IMR-90 (cell line): ENCODE measurements around the gene CHST8. TPM values are rescaled to one million over a fixed set of nuclear protein-coding genes. Genes with fewer than 3 reads are reported as not detected.

Source experiments
- ATAC-seq: fragments of 200-7000 bp; cut with Tn5 transposase; 2 replicates; pipeline ENCODE4 v1.9.1; 2020; ENCODE audit warnings: low read depth, mild to moderate bottlenecking, moderate library complexity
- BruUV-seq: library from RNA; stranded (reverse); fragments of 400-500 nt; replicated peaks from 2 replicates; lab custom pipeline; 2021; lab: Mats Ljungman, UMichigan
- CTCF ChIA-PET: fragments of 300-600 bp; formaldehyde crosslinking; extraction: SDS; loops from one replicate; lab custom pipeline; 2021; ENCODE audit warnings: antibody characterized with exemption; lab: Yijun Ruan, JAX
- POLR2A ChIA-PET: fragments of 300-600 bp; sonication (Branson Sonifier 250); formaldehyde crosslinking; loops from one replicate; lab custom pipeline; 2022; ENCODE audit warnings: antibody characterized with exemption; ENCODE audit not compliant: unreplicated experiment; lab: Charles Lee
- DNase-seq: peaks from one replicate; pipeline ENCODE4 v3.0.0; 2013
- H2AFZ ChIP-seq: replicated peaks from 2 replicates; pipeline ENCODE3; 2013; ENCODE audit warnings: low read length, mild to moderate bottlenecking; ENCODE audit not compliant: poor library complexity
- H2AK5ac ChIP-seq: 2 replicates; pipeline ENCODE4 v1.6.1; 2013; ENCODE audit warnings: low read depth, low read length, inconsistent platforms
- H2AK9ac ChIP-seq: replicated peaks from 2 replicates; pipeline ENCODE3; 2013; ENCODE audit warnings: mild to moderate bottlenecking, low read depth, low read length, moderate library complexity; ENCODE audit not compliant: poor library complexity
- H2BK120ac ChIP-seq: 2 replicates; pipeline ENCODE4 v1.6.1; 2013; ENCODE audit warnings: low read depth, low read length, inconsistent platforms
- H2BK15ac ChIP-seq: 3 replicates; pipeline ENCODE4 v1.6.1; 2013; ENCODE audit warnings: low read depth, low read length, inconsistent platforms
- H2BK20ac ChIP-seq: 2 replicates; pipeline ENCODE4 v1.6.1; 2013; ENCODE audit warnings: low read depth, mild to moderate bottlenecking, inconsistent platforms, low read length, moderate library complexity
- H2BK5ac ChIP-seq: 2 replicates; pipeline ENCODE4 v1.6.1; 2013; ENCODE audit warnings: mild to moderate bottlenecking, low read depth, low read length, inconsistent platforms; ENCODE audit not compliant: poor library complexity, severe bottlenecking
- H3K14ac ChIP-seq: replicated peaks from 2 replicates; pipeline ENCODE4 v1.6.1; 2013; ENCODE audit warnings: low read depth, low read length, inconsistent platforms
- H3K18ac ChIP-seq: 2 replicates; pipeline ENCODE4 v1.6.1; 2013; ENCODE audit warnings: low read depth, low read length, control low read depth
- H3K23ac ChIP-seq: 2 replicates; pipeline ENCODE4 v1.6.1; 2013; ENCODE audit warnings: low read depth, low read length, inconsistent platforms
- H3K27ac ChIP-seq: 2 replicates; pipeline ENCODE4 v1.5.1; 2013; ENCODE audit warnings: mild to moderate bottlenecking, control low read depth, low read length; ENCODE audit not compliant: insufficient read depth
- H3K27me3 ChIP-seq: 2 replicates; pipeline ENCODE4 v1.6.1; 2013; ENCODE audit warnings: low read length; ENCODE audit not compliant: control insufficient read depth, insufficient read depth
- H3K36me3 ChIP-seq: 2 replicates; pipeline ENCODE4 v1.6.1; 2013; ENCODE audit warnings: low read length, mixed read lengths; ENCODE audit not compliant: control insufficient read depth, insufficient read depth
- H3K4ac ChIP-seq: 2 replicates; pipeline ENCODE4 v1.6.1; 2013; ENCODE audit warnings: low read depth, low read length, inconsistent platforms
- H3K4me1 ChIP-seq: 2 replicates; pipeline ENCODE4 v1.6.1; 2013; ENCODE audit warnings: low read length, mixed read lengths; ENCODE audit not compliant: control insufficient read depth, insufficient read depth
- H3K4me2 ChIP-seq: 2 replicates; pipeline ENCODE4 v1.6.1; 2013; ENCODE audit warnings: low read depth, mild to moderate bottlenecking, control low read depth, low read length, moderate library complexity
- H3K4me3 ChIP-seq: 2 replicates; pipeline ENCODE4 v1.5.1; 2013; ENCODE audit warnings: low read depth, mild to moderate bottlenecking, control low read depth, low read length, moderate library complexity; ENCODE audit not compliant: insufficient read depth
- H3K56ac ChIP-seq: 2 replicates; pipeline ENCODE4 v1.6.1; 2013; ENCODE audit warnings: low read length, inconsistent platforms; ENCODE audit not compliant: insufficient read depth; ENCODE audit errors: extremely low read depth
- H3K79me1 ChIP-seq, 2 experiments: 2 replicates each; pipeline ENCODE4 v1.6.1; 2013; ENCODE audit warnings: low read length in 2 of 2, inconsistent platforms in 1 of 2, low read depth in 1 of 2
- H3K9ac ChIP-seq: 2 replicates; pipeline ENCODE4 v1.6.1; 2013; ENCODE audit warnings: low read depth, low read length, control low read depth
- H3K9me1 ChIP-seq: 2 replicates; pipeline ENCODE4 v1.6.1; 2013; ENCODE audit warnings: low read length, inconsistent platforms; ENCODE audit not compliant: insufficient read depth
- H3K9me3 ChIP-seq: 2 replicates; pipeline ENCODE4 v1.6.1; 2013; ENCODE audit warnings: low read length; ENCODE audit not compliant: control insufficient read depth, insufficient read depth
- H4K20me1 ChIP-seq: 2 replicates; pipeline ENCODE4 v1.6.1; 2013; ENCODE audit warnings: low read length, inconsistent platforms; ENCODE audit not compliant: insufficient read depth
- H4K5ac ChIP-seq: 2 replicates; pipeline ENCODE4 v1.6.1; 2013; ENCODE audit warnings: mild to moderate bottlenecking, low read depth, low read length, control low read depth
- H4K8ac ChIP-seq, 2 experiments: 2 replicates each; pipeline ENCODE4 v1.6.1; 2013; ENCODE audit warnings: low read depth in 2 of 2, low read length in 2 of 2, control low read depth in 1 of 2, inconsistent platforms in 1 of 2
- H4K91ac ChIP-seq: 2 replicates; pipeline ENCODE4 v1.6.1; 2013; ENCODE audit warnings: low read depth, low read length, inconsistent platforms; ENCODE audit not compliant: insufficient read depth
- BHLHE40 ChIP-seq: fragments of 150-350 bp; IDR thresholded peaks from 2 replicates; pipeline ENCODE4 v1.6.1; 2016; ENCODE audit warnings: mild to moderate bottlenecking, low read depth, low read length
- CEBPB ChIP-seq: IDR thresholded peaks from 2 replicates; pipeline ENCODE4 v1.6.1; 2012; ENCODE audit warnings: low read depth, low read length, improper control_type of control experiment
- CHD1 ChIP-seq: IDR thresholded peaks from 2 replicates; pipeline ENCODE4 v1.6.1; 2012; ENCODE audit warnings: low read depth, low read length, improper control_type of control experiment
- FOS ChIP-seq: fragments of 150-350 bp; IDR thresholded peaks from 2 replicates; pipeline ENCODE4 v1.6.1; 2016; ENCODE audit warnings: low read depth, low read length
- MAFK ChIP-seq: IDR thresholded peaks from 2 replicates; pipeline ENCODE4 v1.6.1; 2012; ENCODE audit warnings: low read depth, low read length, improper control_type of control experiment
- MAZ ChIP-seq: IDR thresholded peaks from 2 replicates; pipeline ENCODE4 v1.6.1; 2012; ENCODE audit warnings: low read depth, mild to moderate bottlenecking, low read length, improper control_type of control experiment, moderate library complexity, borderline replicate concordance
- MXI1 ChIP-seq: IDR thresholded peaks from 2 replicates; pipeline ENCODE4 v1.6.1; 2012; ENCODE audit warnings: low read depth, mild to moderate bottlenecking, low read length, moderate library complexity, borderline replicate concordance
- NFE2L2 ChIP-seq: fragments of 150-350 bp; IDR thresholded peaks from 2 replicates; pipeline ENCODE4 v1.6.1; 2016; ENCODE audit warnings: low read depth, mild to moderate bottlenecking, low read length
- POLR2A ChIP-seq: IDR thresholded peaks from 2 replicates; pipeline ENCODE4 v1.6.1; 2012; ENCODE audit warnings: mild to moderate bottlenecking, low read depth, low read length
- RAD21 ChIP-seq: IDR thresholded peaks from 2 replicates; pipeline ENCODE4 v1.6.1; 2012; ENCODE audit warnings: low read length, improper control_type of control experiment
- RCOR1 ChIP-seq: IDR thresholded peaks from 2 replicates; pipeline ENCODE4 v1.6.1; 2012; ENCODE audit warnings: mild to moderate bottlenecking, low read length, improper control_type of control experiment; ENCODE audit not compliant: insufficient replicate concordance
- RFX5 ChIP-seq: IDR thresholded peaks from 2 replicates; pipeline ENCODE4 v1.8.0; 2012; ENCODE audit warnings: low read depth, mild to moderate bottlenecking, low read length, moderate library complexity
- SMC3 ChIP-seq: fragments of 150-350 bp; IDR thresholded peaks from 2 replicates; pipeline ENCODE4 v1.6.1; 2016; ENCODE audit warnings: low read depth, mild to moderate bottlenecking, antibody characterized with exemption, low read length, moderate library complexity
- WGBS, 2 experiments: methylation state at CpG; one replicate each; pipeline versions ENCODE4 v1.1.5 to v1.1.7; 2013; ENCODE audit warnings: missing lambda C conversion rate in 2 of 2; ENCODE audit not compliant: insufficient read length in 1 of 2; ENCODE audit errors: extremely low coverage in 2 of 2; 5-methylcytosine and 5-hydroxymethylcytosine counted together
- dilution Hi-C: fragments of 300-500 bp; cut with HindIII; formaldehyde crosslinking; loops from one replicate; pipeline ENCODE4 v1.14.3; 2018; ENCODE audit warnings: low sequenced_read_pairs; ENCODE audit not compliant: unreplicated experiment
- in situ Hi-C: fragments of 300-500 bp; cut with MboI; formaldehyde crosslinking; loops from 3 replicates; pipeline ENCODE4 v1.14.3; 2019; ENCODE audit warnings: low sequenced_read_pairs, inconsistent platforms, mixed read lengths
- intact Hi-C: fragments of 100-400 bp; cut with micrococcal nuclease; formaldehyde crosslinking; loops from 2 replicates; pipeline ENCODE4 v1.10.0; 2022
- polyA plus RNA-seq, 3 experiments: library from polyadenylated mRNA; depleted of rRNA; stranded (reverse); fragments of >200 nt; gene quantifications; 2 replicates each; pipeline ENCODE4 v1.2.3, GENCODE V29; 2012; ENCODE audit warnings: low replicate concordance in 1 of 3
- total RNA-seq: library from RNA; depleted of rRNA; stranded (reverse); fragments of >200 nt; gene quantifications from 2 replicates; pipeline ENCODE4 v1.2.3, GENCODE V29; 2012
- TF ChIP-seq, protein P1 (sequence below): conservative IDR thresholded peaks from 2 replicates; pipeline ENCODE4 v1.5.1; 2012; ENCODE audit warnings: mild to moderate bottlenecking, low read depth, low read length, improper control_type of control experiment
- TF ChIP-seq, protein P2 (sequence below): fragments of 150-350 bp; IDR thresholded peaks from 2 replicates; pipeline ENCODE4 v1.6.1; 2017; ENCODE audit warnings: mild to moderate bottlenecking, antibody characterized with exemption, low read length, low read depth
- TF ChIP-seq, protein P3 (sequence below): fragments of 150-350 bp; IDR thresholded peaks from 2 replicates; pipeline ENCODE4 v1.6.1; 2016; ENCODE audit warnings: low read depth, mild to moderate bottlenecking, low read length, moderate library complexity, borderline replicate concordance

The CHST8 gene
- total and polyA plus RNA-seq, 2 of the 4 experiments (the other 2 are of a cell fraction): not detected

DNA sequence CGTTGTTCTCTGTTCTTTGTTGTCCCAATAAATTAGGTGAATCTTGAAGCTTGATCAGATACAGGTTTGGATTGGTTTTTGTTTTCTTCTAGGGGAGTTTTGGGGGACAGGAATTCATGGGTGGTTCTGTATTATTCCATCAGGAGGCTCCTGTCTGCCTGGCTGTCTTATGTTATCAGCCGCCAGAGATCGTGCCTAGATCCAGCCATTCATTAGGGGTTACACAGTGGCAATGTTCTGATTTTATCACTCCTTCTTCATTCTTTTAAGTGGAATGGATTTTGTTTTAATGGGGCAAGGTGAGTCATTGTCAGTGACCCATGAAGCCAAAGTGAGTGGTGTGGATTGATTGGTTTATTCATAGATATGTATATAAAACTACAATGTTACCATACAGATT lies 71.9 kb downstream of the CHST8 start:
- Histone ChIP-seq H3K9ac (no peak overlapping the region), H3K4me3 (no peak overlapping the region), H2BK120ac (no peak overlapping the region), H3K36me3 (no peaks in the 10 kb centered on the region), H3K79me1 (no peaks in the 10 kb centered on the region), H2BK20ac (no peak overlapping the region), H2BK5ac (no peak overlapping the region), H4K20me1 (no peaks in the 10 kb centered on the region), H3K9me3 (no peaks in the 10 kb centered on the region), H4K8ac (no peak overlapping the region), H2BK15ac (no peak overlapping the region), H3K9me1 (no peaks in the 10 kb centered on the region), H3K27me3 (no peaks in the 10 kb centered on the region), H4K5ac (no peak overlapping the region), H3K4ac (no peak overlapping the region), H3K56ac (no peak overlapping the region), H3K27ac (no peak overlapping the region), H2AK9ac (no peak overlapping the region), H4K91ac (no peak overlapping the region), H3K14ac (no peak overlapping the region), H3K4me2 (no peak overlapping the region), H2AK5ac (no peak overlapping the region), H3K18ac (no peak overlapping the region), H3K23ac (no peak overlapping the region), H2AFZ (no peak overlapping the region), H3K4me1 (no peaks in the 10 kb centered on the region)
- ChIA-PET CTCF (no interaction called here), POLR2A (no interaction called here)
- no TSS peak for BruUV-seq
- dilution Hi-C loops (no loop called here), intact Hi-C loops (no loop called here), in situ Hi-C loops (no loop called here)
- TF ChIP-seq RAD21: no peak
- no peak for TF ChIP-seq NFE2L2
- TF ChIP-seq POLR2A: no peak
- TF ChIP-seq, protein P1, sequence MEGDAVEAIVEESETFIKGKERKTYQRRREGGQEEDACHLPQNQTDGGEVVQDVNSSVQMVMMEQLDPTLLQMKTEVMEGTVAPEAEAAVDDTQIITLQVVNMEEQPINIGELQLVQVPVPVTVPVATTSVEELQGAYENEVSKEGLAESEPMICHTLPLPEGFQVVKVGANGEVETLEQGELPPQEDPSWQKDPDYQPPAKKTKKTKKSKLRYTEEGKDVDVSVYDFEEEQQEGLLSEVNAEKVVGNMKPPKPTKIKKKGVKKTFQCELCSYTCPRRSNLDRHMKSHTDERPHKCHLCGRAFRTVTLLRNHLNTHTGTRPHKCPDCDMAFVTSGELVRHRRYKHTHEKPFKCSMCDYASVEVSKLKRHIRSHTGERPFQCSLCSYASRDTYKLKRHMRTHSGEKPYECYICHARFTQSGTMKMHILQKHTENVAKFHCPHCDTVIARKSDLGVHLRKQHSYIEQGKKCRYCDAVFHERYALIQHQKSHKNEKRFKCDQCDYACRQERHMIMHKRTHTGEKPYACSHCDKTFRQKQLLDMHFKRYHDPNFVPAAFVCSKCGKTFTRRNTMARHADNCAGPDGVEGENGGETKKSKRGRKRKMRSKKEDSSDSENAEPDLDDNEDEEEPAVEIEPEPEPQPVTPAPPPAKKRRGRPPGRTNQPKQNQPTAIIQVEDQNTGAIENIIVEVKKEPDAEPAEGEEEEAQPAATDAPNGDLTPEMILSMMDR: no peak
- TF ChIP-seq, protein P2, sequence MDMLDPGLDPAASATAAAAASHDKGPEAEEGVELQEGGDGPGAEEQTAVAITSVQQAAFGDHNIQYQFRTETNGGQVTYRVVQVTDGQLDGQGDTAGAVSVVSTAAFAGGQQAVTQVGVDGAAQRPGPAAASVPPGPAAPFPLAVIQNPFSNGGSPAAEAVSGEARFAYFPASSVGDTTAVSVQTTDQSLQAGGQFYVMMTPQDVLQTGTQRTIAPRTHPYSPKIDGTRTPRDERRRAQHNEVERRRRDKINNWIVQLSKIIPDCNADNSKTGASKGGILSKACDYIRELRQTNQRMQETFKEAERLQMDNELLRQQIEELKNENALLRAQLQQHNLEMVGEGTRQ: no peak
- no peak for TF ChIP-seq RCOR1
- TF ChIP-seq MAFK: no peak
- TF ChIP-seq, protein P3, sequence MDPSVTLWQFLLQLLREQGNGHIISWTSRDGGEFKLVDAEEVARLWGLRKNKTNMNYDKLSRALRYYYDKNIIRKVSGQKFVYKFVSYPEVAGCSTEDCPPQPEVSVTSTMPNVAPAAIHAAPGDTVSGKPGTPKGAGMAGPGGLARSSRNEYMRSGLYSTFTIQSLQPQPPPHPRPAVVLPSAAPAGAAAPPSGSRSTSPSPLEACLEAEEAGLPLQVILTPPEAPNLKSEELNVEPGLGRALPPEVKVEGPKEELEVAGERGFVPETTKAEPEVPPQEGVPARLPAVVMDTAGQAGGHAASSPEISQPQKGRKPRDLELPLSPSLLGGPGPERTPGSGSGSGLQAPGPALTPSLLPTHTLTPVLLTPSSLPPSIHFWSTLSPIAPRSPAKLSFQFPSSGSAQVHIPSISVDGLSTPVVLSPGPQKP: no peak
- no peak for TF ChIP-seq BHLHE40
- TF ChIP-seq MXI1: no peak
- TF ChIP-seq CEBPB: no peak
- no peak for TF ChIP-seq RFX5
- no peak for TF ChIP-seq MAZ
- TF ChIP-seq CHD1: no peak
- no peak for TF ChIP-seq FOS
- TF ChIP-seq SMC3: no peak
- no peak for ATAC-seq
- no CpG with 5 or more reads among the region's 3 CpGs for WGBS, 2 experiments
- DNase-seq: no peak
